A673 (cell line): ENCODE results near the gene SEPTIN8. TPM values are rescaled to one million over a fixed set of nuclear protein-coding genes. Genes with fewer than 3 reads are reported as not detected.

Source experiments
- BruUV-seq: library from RNA; stranded (reverse); fragments of 400-500 nt; replicated peaks from 2 replicates; lab custom pipeline; 2021; lab: Mats Ljungman, UMichigan
- CTCF ChIA-PET: fragments of 300-600 bp; sonication (Branson Sonifier 250); formaldehyde crosslinking; loops from one replicate; lab custom pipeline; 2022; ENCODE audit warnings: antibody characterized with exemption; lab: Charles Lee
- POLR2A ChIA-PET: fragments of 300-600 bp; sonication (Branson Sonifier 250); formaldehyde crosslinking; loops from one replicate; lab custom pipeline; 2022; ENCODE audit warnings: antibody characterized with exemption; ENCODE audit not compliant: low non-redundant PET; lab: Charles Lee
- DNase-seq: peaks from one replicate; pipeline ENCODE4 v3.0.0-alpha.2; 2015; ENCODE audit warnings: low spot score
- H3K27ac ChIP-seq: fragments of 200-600 bp; sonication (generic); 2 replicates; pipeline ENCODE4 v1.5.1; 2016; ENCODE audit warnings: mixed run types, low read depth, mild to moderate bottlenecking, mixed read lengths, antibody characterized with exemption, low read length; ENCODE audit not compliant: poor library complexity, severe bottlenecking
- H3K27me3 ChIP-seq: fragments of 200-600 bp; sonication (generic); replicated peaks from 2 replicates; pipeline ENCODE4 v1.6.1; 2017; ENCODE audit warnings: mixed run types, low read depth, mild to moderate bottlenecking, mixed read lengths, antibody characterized with exemption, low read length; ENCODE audit not compliant: insufficient read depth, poor library complexity
- H3K36me3 ChIP-seq: fragments of 200-600 bp; sonication (generic); 2 replicates; pipeline ENCODE4 v1.6.1; 2016; ENCODE audit warnings: mixed run types, mild to moderate bottlenecking, mixed read lengths, antibody characterized with exemption, low read length; ENCODE audit not compliant: insufficient read depth, poor library complexity, severe bottlenecking
- H3K4me1 ChIP-seq: fragments of 200-600 bp; sonication (generic); 2 replicates; pipeline ENCODE4 v1.6.1; 2017; ENCODE audit warnings: mixed run types, mild to moderate bottlenecking, mixed read lengths, antibody characterized with exemption, low read length; ENCODE audit not compliant: insufficient read depth, poor library complexity, severe bottlenecking
- H3K4me3 ChIP-seq: fragments of 200-600 bp; sonication (generic); 2 replicates; pipeline ENCODE4 v1.5.1; 2016; ENCODE audit warnings: low read depth, mixed run types, mild to moderate bottlenecking, mixed read lengths, low read length; ENCODE audit not compliant: poor library complexity, severe bottlenecking
- H3K9me3 ChIP-seq: fragments of 200-600 bp; sonication (generic); 2 replicates; pipeline ENCODE4 v1.6.1; 2016; ENCODE audit warnings: mixed run types, low read depth, mild to moderate bottlenecking, mixed read lengths, antibody characterized with exemption, low read length; ENCODE audit not compliant: poor library complexity, severe bottlenecking
- EZH2 ChIP-seq: fragments of 200-600 bp; sonication (generic); IDR thresholded peaks from 2 replicates; pipeline ENCODE4 v1.6.1; 2017; ENCODE audit warnings: borderline replicate concordance, low read depth, mild to moderate bottlenecking, mixed read lengths, antibody characterized with exemption, low read length; ENCODE audit not compliant: poor library complexity, severe bottlenecking
- intact Hi-C: fragments of 100-400 bp; cut with micrococcal nuclease; formaldehyde crosslinking; loops from one replicate; pipeline ENCODE4 v1.10.0; 2022; ENCODE audit not compliant: unreplicated experiment
- total RNA-seq: library from RNA; stranded (reverse); gene quantifications from 2 replicates; pipeline ENCODE4 v1.2.3, GENCODE V29; 2021
- TF ChIP-seq, protein P1 (sequence below): fragments of 300-800, 200-600 bp; sonication (generic); conservative IDR thresholded peaks from 2 replicates; pipeline ENCODE4 v1.5.1; 2017; ENCODE audit warnings: low read depth, mild to moderate bottlenecking, antibody characterized with exemption, low read length, moderate library complexity, mixed read lengths

SEPTIN8 gene
- total RNA-seq, 1 experiment from 2014 or later: 26.4 TPM

DNA sequence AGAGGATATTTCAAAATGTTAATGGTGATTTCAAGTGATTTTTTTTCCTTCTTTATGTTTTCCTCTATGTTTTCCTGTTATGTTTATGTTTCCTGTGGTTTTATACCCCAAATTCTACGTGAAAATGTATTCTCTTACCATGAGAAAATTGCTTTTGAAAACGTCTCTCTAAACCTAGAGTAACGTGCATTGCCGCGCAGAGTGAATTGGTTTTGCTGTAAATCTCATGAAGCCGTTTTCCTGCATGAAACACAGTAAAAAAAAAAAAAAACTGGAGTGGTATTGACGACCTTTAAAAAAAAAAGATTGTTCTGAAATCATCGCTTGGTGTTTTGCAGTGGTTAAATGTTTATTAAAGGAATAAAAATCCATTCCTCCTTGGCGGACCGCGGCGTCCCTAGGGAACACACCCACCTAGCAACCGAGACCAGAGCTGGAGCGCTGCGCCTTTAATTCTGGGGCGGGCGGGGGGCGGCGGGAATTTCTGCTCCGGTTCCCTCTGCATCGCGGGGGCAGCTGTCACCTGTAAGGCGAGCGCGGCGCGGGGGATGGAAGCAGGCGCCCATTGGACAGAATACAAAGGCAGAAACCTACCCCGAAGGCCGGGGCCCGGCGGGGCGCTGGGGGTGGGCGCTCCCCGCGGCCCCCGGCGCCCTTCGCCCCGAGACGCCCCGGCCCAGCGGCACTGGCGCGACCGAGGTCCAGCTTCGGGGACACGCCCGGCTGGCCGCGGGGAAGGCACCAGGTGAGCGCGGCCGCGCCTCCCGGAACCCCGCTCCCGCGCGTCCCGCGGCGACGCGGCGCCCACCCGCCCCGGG lies 36.0 kb upstream of the SEPTIN8 start, which contains the start of gene SOWAHA:
Gene SOWAHA (plus strand): TSS at position 522 of the 818 bp plus-strand sequence. CDS start 320 bp downstream, outside the sequence.
- Histone ChIP-seq H3K27ac (no peak within 1 kb of the TSS), H3K4me1 (no peaks in the 10 kb centered on the region), H3K9me3 (no peaks in the 10 kb centered on the region), H3K36me3 (no peaks in the 10 kb centered on the region), H3K27me3 (peaks cover 21% of the 10 kb centered on the region), H3K4me3 (peak within 1 kb of the TSS; percentile 43)
- no peak for DNase-seq
- POLR2A ChIA-PET: no interaction called here
- BruUV-seq: no TSS peak
- peak; percentile 68 for TF ChIP-seq EZH2
- TF ChIP-seq, protein P1, sequence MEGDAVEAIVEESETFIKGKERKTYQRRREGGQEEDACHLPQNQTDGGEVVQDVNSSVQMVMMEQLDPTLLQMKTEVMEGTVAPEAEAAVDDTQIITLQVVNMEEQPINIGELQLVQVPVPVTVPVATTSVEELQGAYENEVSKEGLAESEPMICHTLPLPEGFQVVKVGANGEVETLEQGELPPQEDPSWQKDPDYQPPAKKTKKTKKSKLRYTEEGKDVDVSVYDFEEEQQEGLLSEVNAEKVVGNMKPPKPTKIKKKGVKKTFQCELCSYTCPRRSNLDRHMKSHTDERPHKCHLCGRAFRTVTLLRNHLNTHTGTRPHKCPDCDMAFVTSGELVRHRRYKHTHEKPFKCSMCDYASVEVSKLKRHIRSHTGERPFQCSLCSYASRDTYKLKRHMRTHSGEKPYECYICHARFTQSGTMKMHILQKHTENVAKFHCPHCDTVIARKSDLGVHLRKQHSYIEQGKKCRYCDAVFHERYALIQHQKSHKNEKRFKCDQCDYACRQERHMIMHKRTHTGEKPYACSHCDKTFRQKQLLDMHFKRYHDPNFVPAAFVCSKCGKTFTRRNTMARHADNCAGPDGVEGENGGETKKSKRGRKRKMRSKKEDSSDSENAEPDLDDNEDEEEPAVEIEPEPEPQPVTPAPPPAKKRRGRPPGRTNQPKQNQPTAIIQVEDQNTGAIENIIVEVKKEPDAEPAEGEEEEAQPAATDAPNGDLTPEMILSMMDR: no peak
- CTCF ChIA-PET: no interaction called here
- intact Hi-C loops: no loop called here

DNA sequence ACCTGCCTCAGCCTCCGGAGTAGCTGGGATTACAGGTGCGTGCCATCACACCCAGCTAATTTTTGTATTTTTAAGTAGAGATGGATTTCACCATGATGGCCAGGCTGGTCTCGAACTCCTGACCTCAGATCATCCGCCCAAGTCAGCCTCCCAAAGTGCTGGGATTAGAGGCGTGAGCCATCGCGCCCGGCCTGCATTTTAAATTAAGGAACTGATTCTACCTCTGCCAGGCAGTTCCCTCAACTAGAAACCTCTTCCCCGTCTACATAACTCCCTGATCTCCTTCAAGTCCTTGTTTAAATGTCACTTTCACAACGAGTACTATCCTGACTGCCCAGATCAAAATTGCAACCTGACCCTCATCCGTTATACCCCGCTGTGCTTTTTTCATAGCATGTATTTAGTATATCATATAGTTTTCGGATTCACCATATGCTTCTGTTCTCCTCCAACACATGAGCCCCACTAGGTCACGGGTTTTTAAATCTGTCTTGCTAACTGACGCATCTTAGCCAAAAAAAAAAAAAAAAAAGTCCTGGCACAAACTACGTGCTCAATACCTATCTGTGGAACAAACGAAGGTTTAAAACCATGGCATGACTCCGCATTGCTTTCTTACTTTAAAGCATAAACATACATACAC lies 35.2 kb upstream of the SEPTIN8 start:
- no peak for TF ChIP-seq EZH2
- TF ChIP-seq, protein P1: no peak
- H3K36me3 ChIP-seq: no peaks in the 10 kb centered on the region
- no peaks in the 10 kb centered on the region for H3K4me1 ChIP-seq
- intact Hi-C loops: no loop called here
- POLR2A ChIA-PET: no interaction called here
- DNase-seq: no peak
- H3K4me3 ChIP-seq: no peak overlapping the region
- peaks cover 21% of the 10 kb centered on the region for H3K27me3 ChIP-seq
- H3K27ac ChIP-seq: no peak overlapping the region
- CTCF ChIA-PET: interaction anchor here (0.6 kb wide), 1 partner anchor 8 kb away, joined by 3 read pairs; no protein-coding TSS in a partner anchor
- no TSS peak for BruUV-seq
- no peaks in the 10 kb centered on the region for H3K9me3 ChIP-seq

DNA sequence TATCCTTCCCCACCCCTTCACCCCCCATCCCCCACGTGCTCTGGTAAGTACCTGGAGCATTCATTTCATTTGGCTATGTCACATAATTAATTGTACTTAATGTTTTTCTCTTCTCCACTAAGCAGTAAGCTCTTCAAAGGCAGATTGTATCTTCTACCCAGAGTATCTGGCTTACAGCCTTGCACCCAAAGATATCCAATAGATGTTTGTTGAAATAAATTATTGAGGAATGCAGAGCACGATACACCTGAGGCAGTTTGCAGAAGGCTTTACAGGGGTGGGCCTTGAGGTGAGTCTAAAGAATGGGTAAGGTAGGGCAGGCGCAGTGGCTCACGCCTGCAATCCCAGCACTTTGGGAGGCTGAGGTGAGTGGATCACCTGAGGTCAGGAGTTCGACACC lies 33.6 kb upstream of the SEPTIN8 start:
- no peak for DNase-seq
- H3K9me3 ChIP-seq: no peaks in the 10 kb centered on the region
- TF ChIP-seq EZH2: no peak
- TF ChIP-seq, protein P1: no peak
- ChIA-PET POLR2A (no interaction called here), CTCF (no interaction called here)
- no peak overlapping the region for H3K27ac ChIP-seq
- no peak overlapping the region for H3K4me3 ChIP-seq
- no TSS peak for BruUV-seq
- no peaks in the 10 kb centered on the region for H3K4me1 ChIP-seq
- peaks cover 21% of the 10 kb centered on the region for H3K27me3 ChIP-seq
- no peaks in the 10 kb centered on the region for H3K36me3 ChIP-seq
- intact Hi-C loops: no loop called here
